Lung (tissue), 12 donors: ENCODE data around the gene TWIST2. TPM values are rescaled to one million over a fixed set of nuclear protein-coding genes. Genes with fewer than 3 reads are reported as not detected.

Source experiments
- ATAC-seq: fragments of 200-7000 bp; cut with Tn5 transposase; one replicate; pipeline ENCODE4 v1.9.1; 2020; ENCODE audit warnings: moderate number of reproducible peaks; ENCODE audit not compliant: insufficient read depth, low FRiP score
- DNase-seq, 3 donors: peaks; one replicate each; pipeline ENCODE4 v3.0.0-alpha.2; 2013 to 2017
- H3K27ac ChIP-seq, 2 donors: one replicate each; pipeline ENCODE4 v1.5.1; 2013; ENCODE audit warnings: mild to moderate bottlenecking in 2 of 2, moderate library complexity in 2 of 2, control low read depth in 1 of 2, inconsistent platforms in 1 of 2, low read depth in 1 of 2, low read length in 1 of 2
- H3K27me3 ChIP-seq, 3 donors: one replicate each; pipeline ENCODE4 v1.5.1; 2013; ENCODE audit warnings: low read length in 2 of 3; ENCODE audit not compliant: control insufficient read depth in 3 of 3, insufficient read depth in 3 of 3
- H3K36me3 ChIP-seq, 4 donors: one replicate each; pipeline ENCODE4 v1.5.1; 2013; ENCODE audit warnings: low read length in 4 of 4, mild to moderate bottlenecking in 1 of 4, moderate library complexity in 1 of 4; ENCODE audit not compliant: control insufficient read depth in 4 of 4, insufficient read depth in 4 of 4
- H3K4me1 ChIP-seq, 5 donors: one replicate each; pipeline ENCODE4 v1.5.1; 2013; ENCODE audit warnings: low read length in 5 of 5, mild to moderate bottlenecking in 2 of 5, moderate library complexity in 1 of 5; ENCODE audit not compliant: control insufficient read depth in 5 of 5, insufficient read depth in 5 of 5
- H3K4me3 ChIP-seq: one replicate; pipeline ENCODE4 v1.5.1; 2013; ENCODE audit warnings: mild to moderate bottlenecking, control low read depth, moderate library complexity
- H3K9ac ChIP-seq, 2 donors: one replicate each; pipeline ENCODE4 v1.5.1; 2013; ENCODE audit warnings: low read length in 2 of 2, control low read depth in 1 of 2; ENCODE audit not compliant: insufficient read depth in 1 of 2
- H3K9me3 ChIP-seq, 4 donors: one replicate each; pipeline ENCODE4 v1.5.1; 2013; ENCODE audit warnings: low read length in 3 of 4, mild to moderate bottlenecking in 1 of 4, moderate library complexity in 1 of 4; ENCODE audit not compliant: control insufficient read depth in 4 of 4, insufficient read depth in 3 of 4
- WGBS, 2 donors: extraction: QIAGEN DNeasy Blood & Tissue Kit; methylation state at CpG; one replicate each; pipeline ENCODE4 v1.1.7; 2013; 5-methylcytosine and 5-hydroxymethylcytosine counted together
- polyA plus RNA-seq, 2 donors: library from polyadenylated mRNA; stranded (reverse); fragments of 200-250 nt; gene quantifications; one replicate each; pipeline ENCODE4 v1.2.1, GENCODE V29; 2013
- total RNA-seq, 2 donors: library from RNA; depleted of rRNA in 1 of 2; stranded (reverse); fragments of >200 nt in 1 of 2; gene quantifications; one replicate each; pipeline ENCODE4 v1.2.1, GENCODE V29; 2014 to 2021
- TF ChIP-seq, protein P1 (sequence below): IDR thresholded peaks from 2 replicates; pipeline ENCODE4 v1.5.1; 2012; ENCODE audit warnings: mild to moderate bottlenecking; ENCODE audit errors: control extremely low read depth, extremely low read depth
- donor health status: control.
- donor health status: control.
- donor health status: Bipolar disorder and iron deficiency.
- donor health status: healthy.
- donor health status: DM: yes; HTN: yes; CAD: no.

TWIST2 gene
- total and polyA plus RNA-seq, 4 donors = 10.1 to 14.8 (median 11.7) TPM

DNA sequence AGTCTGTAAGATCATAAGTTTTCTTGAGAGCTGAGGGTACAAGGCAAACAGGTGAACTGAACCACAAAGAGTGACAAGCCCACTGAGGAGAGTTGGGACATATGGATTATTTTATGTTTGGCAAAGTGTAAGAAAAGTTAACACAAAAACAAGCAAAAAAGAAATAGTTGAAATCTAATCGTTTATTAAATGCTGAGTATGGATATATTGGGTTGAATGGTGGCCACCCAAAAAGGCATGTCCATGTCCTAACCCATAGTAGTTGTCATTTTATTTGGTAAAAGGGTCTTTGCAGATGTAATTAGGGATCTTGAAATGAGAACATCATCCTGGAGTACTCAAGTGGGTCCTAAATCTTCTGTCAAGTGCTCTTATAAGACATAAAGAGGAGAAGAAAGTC is 24.9 kb upstream of the TWIST2 start:
- no peaks in the 10 kb centered on the region for H3K36me3 ChIP-seq
- H3K27me3 ChIP-seq = peaks cover 3 to 9% (median 3%) of the 10 kb centered on the region in 3 donors
- no peak overlapping the region for H3K4me3 ChIP-seq
- no peak for ATAC-seq
- peaks cover 0 to 15% (median 5%) of the 10 kb centered on the region in 4 donors for H3K9me3 ChIP-seq
- H3K9ac ChIP-seq = no peak overlapping the region
- no peak overlapping the region for H3K27ac ChIP-seq
- H3K4me1 ChIP-seq = no peaks in the 10 kb centered on the region
- DNase-seq = no peak
- WGBS, 2 donors = 48 to 97% methylated on average over 1 of the region's 1 CpG
- TF ChIP-seq, protein P1, sequence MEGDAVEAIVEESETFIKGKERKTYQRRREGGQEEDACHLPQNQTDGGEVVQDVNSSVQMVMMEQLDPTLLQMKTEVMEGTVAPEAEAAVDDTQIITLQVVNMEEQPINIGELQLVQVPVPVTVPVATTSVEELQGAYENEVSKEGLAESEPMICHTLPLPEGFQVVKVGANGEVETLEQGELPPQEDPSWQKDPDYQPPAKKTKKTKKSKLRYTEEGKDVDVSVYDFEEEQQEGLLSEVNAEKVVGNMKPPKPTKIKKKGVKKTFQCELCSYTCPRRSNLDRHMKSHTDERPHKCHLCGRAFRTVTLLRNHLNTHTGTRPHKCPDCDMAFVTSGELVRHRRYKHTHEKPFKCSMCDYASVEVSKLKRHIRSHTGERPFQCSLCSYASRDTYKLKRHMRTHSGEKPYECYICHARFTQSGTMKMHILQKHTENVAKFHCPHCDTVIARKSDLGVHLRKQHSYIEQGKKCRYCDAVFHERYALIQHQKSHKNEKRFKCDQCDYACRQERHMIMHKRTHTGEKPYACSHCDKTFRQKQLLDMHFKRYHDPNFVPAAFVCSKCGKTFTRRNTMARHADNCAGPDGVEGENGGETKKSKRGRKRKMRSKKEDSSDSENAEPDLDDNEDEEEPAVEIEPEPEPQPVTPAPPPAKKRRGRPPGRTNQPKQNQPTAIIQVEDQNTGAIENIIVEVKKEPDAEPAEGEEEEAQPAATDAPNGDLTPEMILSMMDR = no peak

GRCh38 chr2:238831177-238831576 is 16.7 kb upstream of the TWIST2 start:
- no peaks in the 10 kb centered on the region for H3K9me3 ChIP-seq
- ATAC-seq = no peak
- WGBS, 2 donors = 36 to 37% methylated on average over 2 of the region's 2 CpGs
- peaks cover 0 to 38% (median 16%) of the 10 kb centered on the region in 3 donors for H3K27me3 ChIP-seq
- no peaks in the 10 kb centered on the region for H3K36me3 ChIP-seq
- no peak overlapping the region for H3K9ac ChIP-seq
- H3K27ac ChIP-seq = no peak overlapping the region
- no peak for DNase-seq
- peaks cover 0 to 1% (median 0%) of the 10 kb centered on the region in 5 donors for H3K4me1 ChIP-seq
- TF ChIP-seq, protein P1 = no peak
- no peak overlapping the region for H3K4me3 ChIP-seq

DNA sequence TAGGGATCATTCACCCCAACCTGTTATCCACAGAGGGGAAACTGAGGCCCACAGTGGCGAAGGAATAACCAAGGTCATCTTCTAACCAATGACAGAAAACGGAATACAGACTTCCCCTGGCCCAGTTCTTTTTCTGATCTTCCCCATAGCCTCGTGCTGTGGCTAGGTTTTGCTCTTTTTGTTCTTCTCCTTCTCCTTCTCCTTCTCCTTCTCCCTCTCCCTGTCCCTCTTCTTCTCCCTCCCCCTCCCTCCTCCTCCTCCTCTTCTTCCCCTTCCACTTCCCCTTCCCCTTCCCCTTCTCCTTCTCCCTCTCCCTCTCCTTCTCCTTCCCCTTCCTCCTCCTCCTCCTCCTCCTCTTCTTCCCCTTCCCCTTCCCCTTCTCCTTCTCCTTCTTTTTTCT is 12.9 kb upstream of the TWIST2 start:
- Histone ChIP-seq H3K4me1 (peaks cover 0 to 1% (median 0%) of the 10 kb centered on the region in 5 donors), H3K9ac (no peak overlapping the region), H3K9me3 (peaks cover 0 to 11% (median 2%) of the 10 kb centered on the region in 4 donors), H3K27ac (no peak overlapping the region), H3K27me3 (peaks cover 0 to 41% (median 16%) of the 10 kb centered on the region in 3 donors), H3K36me3 (no peaks in the 10 kb centered on the region), H3K4me3 (no peak overlapping the region)
- DNase-seq = no peak
- WGBS, 2 donors = 79% methylated on average over 3 of the region's 3 CpGs
- ATAC-seq = no peak
- TF ChIP-seq, protein P1 = no peak

DNA sequence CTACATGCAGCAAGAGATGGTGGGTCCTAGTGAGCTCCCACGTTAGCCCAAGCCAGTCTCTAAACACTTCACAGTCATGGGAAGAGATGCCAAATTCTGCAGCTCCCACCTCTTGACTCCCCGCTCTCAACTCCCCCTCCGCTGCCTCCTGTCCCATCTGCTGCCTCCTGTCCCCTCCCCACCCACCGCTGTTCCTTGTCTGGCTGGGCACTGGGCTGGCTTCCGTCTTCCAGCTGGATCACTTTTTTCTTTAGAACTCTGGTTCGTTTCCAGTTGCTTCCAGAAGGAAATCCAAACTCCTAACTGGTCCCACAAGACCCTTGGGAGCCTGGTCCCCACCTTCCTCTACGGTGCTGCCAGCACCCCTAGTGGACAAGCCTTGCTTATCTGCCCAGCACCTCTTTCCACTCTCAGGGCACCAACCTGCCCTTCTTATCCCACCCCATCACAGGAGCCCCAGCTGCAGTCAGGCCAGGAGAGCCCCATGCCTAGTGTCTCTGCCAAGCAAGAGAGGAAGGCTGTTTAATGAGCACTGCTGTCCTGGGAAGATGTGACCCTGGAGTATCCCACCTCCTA is 12.1 kb upstream of the TWIST2 start:
- Histone ChIP-seq H3K4me1 (peaks cover 0 to 1% (median 0%) of the 10 kb centered on the region in 5 donors), H3K36me3 (no peaks in the 10 kb centered on the region), H3K27ac (no peak overlapping the region), H3K9ac (no peak overlapping the region), H3K9me3 (peaks cover 0 to 11% (median 2%) of the 10 kb centered on the region in 4 donors), H3K27me3 (peaks cover 0 to 42% (median 10%) of the 10 kb centered on the region in 3 donors), H3K4me3 (no peak overlapping the region)
- no peak for DNase-seq
- TF ChIP-seq, protein P1 = no peak
- 52 to 62% methylated on average over 7 of the region's 7 CpGs for WGBS, 2 donors
- ATAC-seq = no peak
